ENCODE results near the gene WARS2. TPM values are rescaled to one million over a fixed set of nuclear protein-coding genes. Genes with fewer than 3 reads are reported as not detected.

Gene WARS2
- total and polyA plus RNA-seq, 4 donors, result 4.6 to 33.2 (median 11.3) TPM

- ATAC-seq (ENCODE audit: insufficient read depth, low FRiP score) (no peak), DNase-seq (peak; percentile 56 to 81 (median 71))
- H3K9ac ChIP-seq (ENCODE audit: insufficient read depth in 1 of 2, low read length in 2 of 2), result no peak overlapping the region
- H3K4me1 ChIP-seq (ENCODE audit: control insufficient read depth in 5 of 5, insufficient read depth in 5 of 5, low read length in 5 of 5), result peaks cover 0 to 11% (median 4%) of the 10 kb centered on the region in 5 donors
- no peak overlapping the region for H3K27ac ChIP-seq (ENCODE audit: low read depth in 1 of 2, low read length in 1 of 2)
- WGBS, 2 donors, result 78 to 89% methylated on average over 10 of the region's 10 CpGs
- no peak overlapping the region for H3K4me3 ChIP-seq
- no peaks in the 10 kb centered on the region for H3K9me3 ChIP-seq (ENCODE audit: control insufficient read depth in 4 of 4, insufficient read depth in 3 of 4, low read length in 3 of 4)
- H3K36me3 ChIP-seq (ENCODE audit: control insufficient read depth in 4 of 4, insufficient read depth in 4 of 4, low read length in 4 of 4), result no peaks in the 10 kb centered on the region
- no peaks in the 10 kb centered on the region for H3K27me3 ChIP-seq (ENCODE audit: control insufficient read depth in 3 of 3, insufficient read depth in 3 of 3, low read length in 2 of 3)
- no peak for TF ChIP-seq CTCF (IDR thresholded peaks at IDR 0.05; ENCODE audit: control extremely low read depth, extremely low read depth)
These were observed 55.7 kb downstream of the WARS2 start for GRCh38 chr1:119084798-119085197.

GRCh38 chr1:119083980-119084379 lies 56.5 kb downstream of the WARS2 start:
- Histone ChIP-seq H3K9ac (ENCODE audit: insufficient read depth in 1 of 2, low read length in 2 of 2) (no peak overlapping the region), H3K9me3 (ENCODE audit: control insufficient read depth in 4 of 4, insufficient read depth in 3 of 4, low read length in 3 of 4) (no peaks in the 10 kb centered on the region), H3K27ac (ENCODE audit: low read depth in 1 of 2, low read length in 1 of 2) (no peak overlapping the region), H3K36me3 (ENCODE audit: control insufficient read depth in 4 of 4, insufficient read depth in 4 of 4, low read length in 4 of 4) (no peaks in the 10 kb centered on the region), H3K4me3 (no peak overlapping the region), H3K4me1 (ENCODE audit: control insufficient read depth in 5 of 5, insufficient read depth in 5 of 5, low read length in 5 of 5) (peaks cover 0 to 11% (median 4%) of the 10 kb centered on the region in 5 donors), H3K27me3 (ENCODE audit: control insufficient read depth in 3 of 3, insufficient read depth in 3 of 3, low read length in 2 of 3) (no peaks in the 10 kb centered on the region)
- 67 to 75% methylated on average over 6 of the region's 6 CpGs for WGBS, 2 donors
- ATAC-seq (ENCODE audit: insufficient read depth, low FRiP score) (no peak), DNase-seq (peak in 1 of 3 donors; percentile 24)
- no peak for TF ChIP-seq CTCF (IDR thresholded peaks at IDR 0.05; ENCODE audit: control extremely low read depth, extremely low read depth)

GRCh38 chr1:119083479-119083878 lies 57.0 kb downstream of the WARS2 start:
- Histone ChIP-seq H3K4me1 (ENCODE audit: control insufficient read depth in 5 of 5, insufficient read depth in 5 of 5, low read length in 5 of 5) (peaks cover 0 to 11% (median 4%) of the 10 kb centered on the region in 5 donors), H3K27ac (ENCODE audit: low read depth in 1 of 2, low read length in 1 of 2) (no peak overlapping the region), H3K9me3 (ENCODE audit: control insufficient read depth in 4 of 4, insufficient read depth in 3 of 4, low read length in 3 of 4) (no peaks in the 10 kb centered on the region), H3K4me3 (no peak overlapping the region), H3K27me3 (ENCODE audit: control insufficient read depth in 3 of 3, insufficient read depth in 3 of 3, low read length in 2 of 3) (no peaks in the 10 kb centered on the region), H3K9ac (ENCODE audit: insufficient read depth in 1 of 2, low read length in 2 of 2) (no peak overlapping the region), H3K36me3 (ENCODE audit: control insufficient read depth in 4 of 4, insufficient read depth in 4 of 4, low read length in 4 of 4) (no peaks in the 10 kb centered on the region)
- 74 to 82% methylated on average over 1 of the region's 1 CpG for WGBS, 2 donors
- no peak for TF ChIP-seq CTCF (IDR thresholded peaks at IDR 0.05; ENCODE audit: control extremely low read depth, extremely low read depth)
- no peak for ATAC-seq (ENCODE audit: insufficient read depth, low FRiP score)
- DNase-seq, result no peak

GRCh38 chr1:119081700-119082099 lies 58.8 kb downstream of the WARS2 start:
- H3K27ac ChIP-seq (ENCODE audit: low read depth in 1 of 2, low read length in 1 of 2), result no peak overlapping the region

More at GRCh38 chr1:119081700-119082099, 58.8 kb downstream of the WARS2 start:
- H3K4me1 ChIP-seq (ENCODE audit: control insufficient read depth in 5 of 5, insufficient read depth in 5 of 5, low read length in 5 of 5), result peaks cover 0 to 11% (median 4%) of the 10 kb centered on the region in 5 donors
- no peak for TF ChIP-seq CTCF (IDR thresholded peaks at IDR 0.05; ENCODE audit: control extremely low read depth, extremely low read depth)
- 79 to 90% methylated on average over 3 of the region's 3 CpGs for WGBS, 2 donors
- no peaks in the 10 kb centered on the region for H3K9me3 ChIP-seq (ENCODE audit: control insufficient read depth in 4 of 4, insufficient read depth in 3 of 4, low read length in 3 of 4)
- H3K27me3 ChIP-seq (ENCODE audit: control insufficient read depth in 3 of 3, insufficient read depth in 3 of 3, low read length in 2 of 3), result no peaks in the 10 kb centered on the region
- no peak for ATAC-seq (ENCODE audit: insufficient read depth, low FRiP score)
- H3K4me3 ChIP-seq, result no peak overlapping the region
- H3K36me3 ChIP-seq (ENCODE audit: control insufficient read depth in 4 of 4, insufficient read depth in 4 of 4, low read length in 4 of 4), result no peaks in the 10 kb centered on the region
- no peak overlapping the region for H3K9ac ChIP-seq (ENCODE audit: insufficient read depth in 1 of 2, low read length in 2 of 2)
- no peak for DNase-seq
